Left colon (tissue), 2 donors: ENCODE results near the gene RTCA. TPM values are rescaled to one million over a fixed set of nuclear protein-coding genes. Genes with fewer than 3 reads are reported as not detected.
"Not testable (repeated sequence)": the region's sequence is repeated elsewhere in the genome, so short reads cannot be mapped to it uniquely, and the experiment has no call there.

ENCODE experiments used
- ATAC-seq: fragments of 200-7000 bp; cut with Tn5 transposase; one replicate; pipeline ENCODE4 v1.9.1; 2020; ENCODE audit warnings: mild to moderate bottlenecking, moderate library complexity
- DNase-seq, 2 donors: peaks; one replicate each; pipeline ENCODE4 v3.0.0-alpha.2; 2020
- intact Hi-C, 2 donors: fragments of 100-400 bp; cut with DNase I in 1 of 2; cut with micrococcal nuclease in 1 of 2; formaldehyde crosslinking; loops; one replicate each; pipeline versions ENCODE4 v1.11.2 to v1.14.0; 2022; cut with DNase I, micrococcal nuclease
- total RNA-seq, 2 donors: library from RNA; stranded (reverse); fragmentation: NEBNext Ultra II Directional; extraction: Animal tissue kit (Norgen Biotek cat#: 25700); gene quantifications; one replicate each; pipeline ENCODE4 v1.2.1, GENCODE V29; 2021
- donor health status: DM: no; HTN: no; CAD: no.
- donor health status: DM: yes; HTN: yes; CAD: no.

RTCA gene
- total RNA-seq, 2 donors from 2014 or later: 37.1 to 40.5 TPM

GRCh38 chr1:100252901-100253300, 13.1 kb upstream of the RTCA start:
- intact Hi-C loops: no loop called here
- DNase-seq: no peak
- no peak for ATAC-seq

- no peak for DNase-seq
- ATAC-seq: no peak
- intact Hi-C loops: no loop called here
Measured at GRCh38 chr1:100253552-100253951, 12.5 kb upstream of the RTCA start.

GRCh38 chr1:100256273-100256672, 9.7 kb upstream of the RTCA start:
- DNase-seq, ATAC-seq, intact Hi-C loops: not testable (repeated sequence)

GRCh38 chr1:100258427-100258826, 7.6 kb upstream of the RTCA start:
- intact Hi-C loops, DNase-seq, ATAC-seq: not testable (repeated sequence)

- intact Hi-C loops: loop anchor here in 1 of 2 donors (10.0 kb wide), 1 partner anchor 127 kb away; the partner anchor contains the start of genes SASS6 and TRMT13
- DNase-seq: no peak
- ATAC-seq: no peak
Measured at GRCh38 chr1:100261686-100262085, 4.3 kb upstream of the RTCA start.

GRCh38 chr1:100264081-100264480, 1.9 kb upstream of the RTCA start:
- not testable (repeated sequence) for DNase-seq, ATAC-seq
- intact Hi-C loops: loop anchor here in 1 of 2 donors (10.0 kb wide), 1 partner anchor 129 kb away; the partner anchor contains the start of genes SASS6 and TRMT13

- intact Hi-C loops: loop anchor here in 1 of 2 donors (10.0 kb wide), 1 partner anchor 131 kb away; the partner anchor contains the start of genes SASS6 and TRMT13
- ATAC-seq: peak; percentile 27
- DNase-seq: peak in 1 of 2 donors; percentile 27
Measured at GRCh38 chr1:100265562-100265930, 470 bp upstream of the RTCA start.

- ATAC-seq (peak; percentile 86), DNase-seq (peak in 1 of 2 donors; percentile 74)
Measured at GRCh38 chr1:100266741-100267140, 725 bp downstream of the RTCA start.

GRCh38 chr1:100267284-100267683, 1.3 kb downstream of the RTCA start:
- DNase-seq: no peak
- intact Hi-C loops: loop anchor here in 1 of 2 donors (10.0 kb wide), 1 partner anchor 132 kb away; the partner anchor contains the start of genes SASS6 and TRMT13

More at GRCh38 chr1:100266741-100267140, 725 bp downstream of the RTCA start:
- intact Hi-C loops: loop anchor here in 1 of 2 donors (10.0 kb wide), 1 partner anchor 132 kb away; the partner anchor contains the start of genes SASS6 and TRMT13

GRCh38 chr1:100268202-100268601, 2.2 kb downstream of the RTCA start:
- ATAC-seq (no peak), DNase-seq (no peak)
- intact Hi-C loops: loop anchor here in 1 of 2 donors (10.0 kb wide), 1 partner anchor 133 kb away; the partner anchor contains the start of genes SASS6 and TRMT13

More at GRCh38 chr1:100267284-100267683, 1.3 kb downstream of the RTCA start:
- no peak for ATAC-seq

- DNase-seq: no peak
- intact Hi-C loops: no loop called here
- ATAC-seq: peak; percentile 52
Measured at GRCh38 chr1:100277866-100278265, 11.8 kb downstream of the RTCA start.

- intact Hi-C loops: no loop called here
- ATAC-seq (no peak), DNase-seq (no peak)
Measured at GRCh38 chr1:100279358-100279923, 13.4 kb downstream of the RTCA start.

- ATAC-seq (no peak), DNase-seq (no peak)
- intact Hi-C loops: no loop called here
Measured at GRCh38 chr1:100279954-100280682, 14.1 kb downstream of the RTCA start.

- no peak for ATAC-seq
- intact Hi-C loops: no loop called here
- no peak for DNase-seq
Measured at GRCh38 chr1:100284591-100284990, 18.6 kb downstream of the RTCA start.

GRCh38 chr1:100287162-100287561, 21.1 kb downstream of the RTCA start:
- ATAC-seq: no peak
- intact Hi-C loops: no loop called here
- DNase-seq: no peak

GRCh38 chr1:100290291-100290690, 24.3 kb downstream of the RTCA start:
- intact Hi-C loops: loop anchor here in 1 of 2 donors (10.0 kb wide), 1 partner anchor 155 kb away; no protein-coding TSS in a partner anchor
- ATAC-seq: no peak
- DNase-seq: no peak

GRCh38 chr1:100292711-100293110, 26.7 kb downstream of the RTCA start:
- DNase-seq (no peak), ATAC-seq (no peak)
- intact Hi-C loops: loop anchor here in 1 of 2 donors (10.0 kb wide), 1 partner anchor 152 kb away; no protein-coding TSS in a partner anchor

- intact Hi-C loops: loop anchor here in 1 of 2 donors (10.0 kb wide), 1 partner anchor 149 kb away; no protein-coding TSS in a partner anchor
- DNase-seq (no peak), ATAC-seq (no peak)
Measured at GRCh38 chr1:100296140-100296539, 30.1 kb downstream of the RTCA start.

- not testable (repeated sequence) for ATAC-seq, DNase-seq
Measured at GRCh38 chr1:100296997-100297396, 31.0 kb downstream of the RTCA start.

More at GRCh38 chr1:100296997-100297396, 31.0 kb downstream of the RTCA start:
- intact Hi-C loops: loop anchor here in 1 of 2 donors (10.0 kb wide), 1 partner anchor 148 kb away; no protein-coding TSS in a partner anchor
